ENCODE results near the gene INSRR. TPM values are rescaled to one million over a fixed set of nuclear protein-coding genes. Genes with fewer than 3 reads are reported as not detected.

Gene INSRR
- total RNA-seq, 1 experiment from 2014 or later: 0.11 TPM

DNA sequence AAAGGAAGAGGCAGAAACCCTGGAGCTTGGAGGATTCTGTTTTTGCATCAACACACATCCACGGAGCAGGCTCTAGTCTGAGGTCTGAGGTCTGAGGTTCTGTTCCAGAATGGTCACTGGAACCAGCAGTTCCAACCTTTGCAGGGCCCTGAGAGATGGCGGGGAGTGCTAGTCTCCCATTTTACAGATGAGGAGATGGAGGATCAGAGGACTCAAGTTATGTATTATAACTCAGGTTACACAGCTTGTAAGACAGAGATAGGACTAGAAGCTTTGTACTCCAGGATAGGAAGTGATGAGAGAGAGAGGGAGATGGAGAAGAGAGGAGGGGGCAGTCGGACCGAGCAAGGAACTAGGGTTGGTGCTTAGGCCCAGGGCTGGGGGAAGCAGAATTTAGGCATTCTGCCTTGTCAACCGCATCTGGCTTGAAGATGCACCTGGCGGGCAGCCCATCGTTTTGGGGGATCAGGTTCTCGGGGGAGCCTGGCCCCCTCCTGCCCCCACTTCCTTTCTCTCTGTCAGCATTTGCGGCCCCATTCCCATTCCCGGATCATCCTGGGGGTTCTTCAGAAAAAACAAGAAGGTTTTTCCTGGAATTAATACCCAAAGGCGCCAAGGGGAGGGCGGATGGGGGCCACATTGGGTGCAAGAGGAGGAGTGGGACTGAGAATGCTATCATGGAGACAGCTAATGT, 40.2 kb upstream of the INSRR start:
- Mint-ChIP-seq H3K9me3 (no peaks in the 10 kb centered on the region), H3K27ac (no peak overlapping the region), H3K4me1 (peaks cover 17% of the 10 kb centered on the region), H3K27me3 (ENCODE audit: low read depth) (peaks cover 29% of the 10 kb centered on the region), H3K36me3 (no peaks in the 10 kb centered on the region), H3K4me3 (no peak overlapping the region)
- ATAC-seq: no peak
- ChIA-PET POLR2A (interaction anchor here (0.5 kb wide), 1 partner anchor 101 kb away, joined by 3 read pairs; no protein-coding TSS in a partner anchor), CTCF (interaction anchor here (1.1 to 3.7 kb wide), 6 partner anchors 9 to 60 kb away, joined by 3 to 21 read pairs (median 6); partner anchors contain the start of gene LRRC71)
- DNase-seq (ENCODE audit: low spot score): no peak
- TF ChIP-seq, protein P1, sequence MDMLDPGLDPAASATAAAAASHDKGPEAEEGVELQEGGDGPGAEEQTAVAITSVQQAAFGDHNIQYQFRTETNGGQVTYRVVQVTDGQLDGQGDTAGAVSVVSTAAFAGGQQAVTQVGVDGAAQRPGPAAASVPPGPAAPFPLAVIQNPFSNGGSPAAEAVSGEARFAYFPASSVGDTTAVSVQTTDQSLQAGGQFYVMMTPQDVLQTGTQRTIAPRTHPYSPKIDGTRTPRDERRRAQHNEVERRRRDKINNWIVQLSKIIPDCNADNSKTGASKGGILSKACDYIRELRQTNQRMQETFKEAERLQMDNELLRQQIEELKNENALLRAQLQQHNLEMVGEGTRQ (CRISPR knock-in tag; IDR thresholded peaks at IDR 0.05): no peak
- TF ChIP-seq NFE2L1 (CRISPR knock-in tag; IDR thresholded peaks at IDR 0.05) (no peak), ZNF232 (CRISPR knock-in tag; IDR thresholded peaks at IDR 0.05) (no peak), AFF4 (CRISPR knock-in tag; IDR thresholded peaks at IDR 0.05; ENCODE audit: borderline replicate concordance) (no peak), ZNF121 (CRISPR knock-in tag; IDR thresholded peaks at IDR 0.05) (no peak), ESRRA (CRISPR knock-in tag; IDR thresholded peaks at IDR 0.05; ENCODE audit: borderline replicate concordance) (no peak), FOXK1 (CRISPR knock-in tag; IDR thresholded peaks at IDR 0.05) (no peak), CREM (CRISPR knock-in tag; IDR thresholded peaks at IDR 0.05) (no peak), TP53 (CRISPR knock-in tag; IDR thresholded peaks at IDR 0.05) (no peak)

GRCh38 chr1:156898161-156898566, 39.2 kb upstream of the INSRR start:
- Mint-ChIP-seq H3K36me3 (no peaks in the 10 kb centered on the region), H3K4me1 (peaks cover 20% of the 10 kb centered on the region), H3K27ac (no peak overlapping the region), H3K27me3 (ENCODE audit: low read depth) (peaks cover 37% of the 10 kb centered on the region), H3K9me3 (no peaks in the 10 kb centered on the region), H3K4me3 (no peak overlapping the region)
- no peak for TF ChIP-seq AFF4 (CRISPR knock-in tag; IDR thresholded peaks at IDR 0.05; ENCODE audit: borderline replicate concordance)
- no peak for TF ChIP-seq HMGA2 (CRISPR knock-in tag; IDR thresholded peaks at IDR 0.05)
- TF ChIP-seq ZNF396 (CRISPR knock-in tag; IDR thresholded peaks at IDR 0.05; ENCODE audit: borderline replicate concordance): no peak
- TF ChIP-seq TP53 (CRISPR knock-in tag; IDR thresholded peaks at IDR 0.05): no peak
- no peak for TF ChIP-seq MLX (CRISPR knock-in tag; IDR thresholded peaks at IDR 0.05)
- no peak for TF ChIP-seq ZNF532 (CRISPR knock-in tag; IDR thresholded peaks at IDR 0.05; ENCODE audit: borderline replicate concordance)
- ATAC-seq (no peak), DNase-seq (ENCODE audit: low spot score) (no peak)
- ChIA-PET POLR2A (no interaction called here), CTCF (interaction anchor here (1.4 to 3.0 kb wide), 4 partner anchors 8 to 26 kb away, joined by 4 to 15 read pairs (median 6); partner anchors contain the start of gene LRRC71)
